GM21529 (cell line): Measurements from ENCODE around the gene DPM3.
"Not testable (repeated sequence)": the region's sequence is repeated elsewhere in the genome, so short reads cannot be mapped to it uniquely, and the experiment has no call there.

Experiments
- ATAC-seq: cut with Tn5 transposase; IDR thresholded peaks from one replicate; pipeline ENCODE4 v1.9.1; 2021; ENCODE audit not compliant: unreplicated experiment

DPM3 gene

DNA sequence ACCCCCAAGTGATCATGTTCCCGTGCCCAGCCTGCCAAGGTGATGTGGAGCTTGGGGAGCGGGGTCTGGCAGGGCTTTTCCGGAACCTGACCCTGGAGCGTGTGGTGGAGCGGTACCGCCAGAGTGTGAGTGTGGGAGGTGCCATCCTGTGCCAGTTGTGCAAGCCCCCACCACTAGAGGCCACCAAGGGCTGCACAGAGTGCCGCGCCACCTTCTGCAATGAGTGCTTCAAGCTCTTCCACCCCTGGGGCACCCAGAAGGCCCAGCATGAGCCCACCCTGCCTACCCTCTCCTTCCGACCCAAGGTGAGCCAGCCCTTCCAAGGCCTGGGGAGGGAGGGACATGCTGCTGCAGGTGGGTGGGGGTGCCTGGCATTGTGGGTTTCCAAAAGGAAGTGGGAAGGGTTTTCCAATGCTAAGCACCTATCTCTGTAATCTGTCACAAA, 35.6 kb upstream of the DPM3 start:
- ATAC-seq: no peak

DNA sequence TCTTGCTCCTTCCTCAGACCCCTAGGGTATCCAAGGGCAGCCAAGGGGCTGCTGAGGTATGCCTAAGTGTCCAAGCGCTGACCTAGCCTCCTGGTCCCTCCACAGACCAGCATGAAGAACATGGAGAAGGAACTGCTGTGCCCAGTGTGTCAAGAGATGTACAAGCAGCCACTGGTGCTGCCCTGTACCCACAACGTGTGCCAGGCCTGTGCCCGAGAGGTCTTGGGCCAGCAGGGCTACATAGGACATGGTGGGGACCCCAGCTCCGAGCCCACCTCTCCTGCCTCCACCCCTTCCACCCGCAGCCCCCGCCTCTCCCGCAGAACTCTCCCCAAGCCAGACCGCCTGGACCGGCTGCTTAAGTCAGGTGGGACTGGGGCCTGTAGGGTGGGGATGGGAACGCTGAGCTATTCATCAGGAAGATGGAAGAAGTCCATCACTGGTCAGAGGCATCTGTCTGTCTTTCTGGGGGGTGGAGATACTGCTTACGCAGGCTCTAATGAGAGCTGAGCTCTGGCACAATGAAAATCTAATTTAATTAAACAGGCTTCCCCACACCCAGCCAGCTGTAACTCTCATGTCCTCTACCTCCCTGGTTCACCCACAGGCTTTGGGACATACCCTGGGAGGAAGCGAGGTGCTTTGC, 35.1 kb upstream of the DPM3 start:
- ATAC-seq: no peak

GRCh38 chr1:155174324-155175280, 34.3 kb upstream of the DPM3 start:
- ATAC-seq: no peak

DNA sequence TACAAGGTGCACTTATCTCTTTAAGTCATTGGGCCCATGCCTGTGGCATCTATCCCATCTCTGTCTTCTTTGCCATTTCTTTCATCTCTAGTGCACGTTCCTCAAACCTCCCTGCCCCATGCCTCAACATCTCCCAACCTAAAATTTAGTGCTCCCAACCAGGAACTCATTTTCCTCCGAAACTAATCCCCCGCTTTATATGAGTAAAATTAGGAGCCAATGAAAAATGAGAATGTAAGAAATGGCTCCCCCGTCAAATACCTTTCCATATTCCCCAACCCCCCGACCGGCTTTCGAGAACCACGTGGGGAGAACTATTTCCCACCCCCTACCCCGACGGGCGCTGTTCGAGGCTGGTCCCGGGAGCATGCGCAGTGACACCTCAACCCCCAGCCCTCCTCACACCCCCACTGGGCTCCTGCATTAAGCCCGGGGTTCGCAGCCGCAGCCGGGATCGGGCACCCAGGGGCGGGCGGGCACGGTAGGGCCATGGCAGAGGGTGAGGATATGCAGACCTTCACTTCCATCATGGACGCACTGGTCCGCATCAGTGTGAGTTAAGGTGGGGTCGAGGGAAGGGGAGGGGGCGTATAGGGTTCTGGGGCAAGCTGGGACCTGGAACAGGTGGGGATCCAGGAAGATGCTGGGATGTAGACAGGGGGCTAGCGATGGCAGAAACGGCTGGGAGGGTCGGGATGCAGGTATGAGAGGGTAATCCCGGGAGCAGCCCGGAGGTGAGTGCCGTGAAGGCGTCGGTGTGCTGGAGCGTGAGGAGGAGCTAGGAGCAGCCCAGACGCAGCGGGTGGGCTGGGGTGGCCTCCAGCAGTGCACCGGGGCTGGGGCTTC, 33.4 kb upstream of the DPM3 start, which contains the start of gene TRIM46:
Gene TRIM46 (plus strand): TSS at position 372 of the 846 bp plus-strand sequence. CDS start 118 bp downstream, at position 490.
- no peak for ATAC-seq

- peak; percentile 62 for ATAC-seq
Measured at GRCh38 chr1:155172732-155173477, 32.6 kb upstream of the DPM3 start, which contains the start of gene KRTCAP2. KRTCAP2 (minus strand) TSS chr1:155173304; CDS start chr1:155173224, 80 bp downstream.

DNA sequence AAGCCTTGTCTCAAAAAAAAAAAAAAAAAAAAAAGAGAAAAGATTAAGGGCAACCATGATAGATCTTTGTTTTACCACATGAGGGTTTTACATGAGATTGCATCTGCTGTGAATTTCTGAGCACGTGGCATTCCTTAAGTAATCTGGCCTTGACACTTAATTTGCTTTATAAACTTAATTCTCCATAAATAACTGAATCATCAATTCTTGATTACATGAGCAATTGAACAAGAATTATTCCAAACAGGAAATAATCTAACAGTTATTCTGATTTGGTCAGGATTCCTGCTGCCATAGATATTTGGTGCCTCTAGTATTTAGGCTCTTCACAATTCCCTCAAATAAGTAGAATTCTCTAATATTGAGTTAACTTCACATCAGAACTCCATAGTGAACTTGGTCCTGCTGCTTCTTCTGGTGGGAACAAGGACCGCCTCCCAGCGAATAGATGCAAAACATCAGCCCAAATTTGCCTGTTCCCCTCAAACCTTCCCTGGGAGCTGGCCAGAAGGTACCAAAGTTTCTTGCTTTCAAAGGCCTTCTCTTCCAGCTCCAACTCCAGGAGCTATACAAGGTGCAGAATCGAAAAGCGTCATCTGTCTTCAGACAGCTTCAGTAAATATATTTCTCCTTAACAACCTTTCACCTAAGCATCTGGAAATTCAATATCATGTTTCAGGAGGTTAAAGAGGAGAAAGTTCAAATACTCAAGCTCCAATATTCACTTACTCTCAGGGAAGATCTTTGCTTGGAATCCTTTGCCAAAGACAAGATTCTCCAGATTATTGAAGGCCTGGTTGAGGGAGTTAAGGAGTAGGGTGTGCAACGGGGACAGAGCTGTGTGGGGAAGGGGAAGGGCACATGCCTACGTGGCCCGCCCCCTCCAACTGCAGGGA, 31.8 kb upstream of the DPM3 start:
- ATAC-seq: peak; percentile 4

- ATAC-seq: no peak
Measured at GRCh38 chr1:155170806-155171205, 30.5 kb upstream of the DPM3 start.

DNA sequence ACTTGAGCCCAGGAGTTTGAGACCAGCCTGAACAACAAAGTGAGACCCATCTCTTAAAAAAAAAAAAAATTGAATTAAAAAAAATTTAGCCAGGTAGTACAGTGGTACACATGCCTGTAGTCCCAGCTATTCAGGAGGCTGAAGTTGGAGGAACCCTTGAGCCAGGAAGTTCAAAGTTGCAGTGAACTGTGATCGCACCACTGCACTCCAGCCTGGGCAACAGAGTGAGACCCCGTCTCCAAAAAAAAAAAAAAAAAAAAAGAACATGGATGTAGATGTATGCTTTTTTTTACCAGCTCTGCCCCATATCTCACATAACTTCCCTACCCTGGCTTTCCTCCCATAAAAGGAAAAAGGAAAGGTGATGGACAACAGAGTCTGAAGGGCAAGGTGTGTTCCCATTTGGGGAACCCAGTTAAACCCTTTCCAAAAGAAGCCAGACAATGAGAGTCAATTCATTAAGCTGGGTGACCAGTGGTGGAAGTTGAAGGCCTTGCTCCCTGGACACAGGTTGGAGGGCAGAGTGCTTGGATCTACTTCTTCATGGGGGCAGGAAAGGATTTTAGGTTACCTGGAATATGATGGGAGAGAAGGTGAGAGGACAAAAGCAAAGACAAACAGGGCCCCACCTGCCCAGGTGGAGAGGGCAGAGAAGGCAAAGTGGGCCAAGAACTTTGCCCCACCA, 29.9 kb upstream of the DPM3 start:
- no peak for ATAC-seq

- ATAC-seq: no peak
Measured at GRCh38 chr1:155169541-155169940, 29.2 kb upstream of the DPM3 start.

DNA sequence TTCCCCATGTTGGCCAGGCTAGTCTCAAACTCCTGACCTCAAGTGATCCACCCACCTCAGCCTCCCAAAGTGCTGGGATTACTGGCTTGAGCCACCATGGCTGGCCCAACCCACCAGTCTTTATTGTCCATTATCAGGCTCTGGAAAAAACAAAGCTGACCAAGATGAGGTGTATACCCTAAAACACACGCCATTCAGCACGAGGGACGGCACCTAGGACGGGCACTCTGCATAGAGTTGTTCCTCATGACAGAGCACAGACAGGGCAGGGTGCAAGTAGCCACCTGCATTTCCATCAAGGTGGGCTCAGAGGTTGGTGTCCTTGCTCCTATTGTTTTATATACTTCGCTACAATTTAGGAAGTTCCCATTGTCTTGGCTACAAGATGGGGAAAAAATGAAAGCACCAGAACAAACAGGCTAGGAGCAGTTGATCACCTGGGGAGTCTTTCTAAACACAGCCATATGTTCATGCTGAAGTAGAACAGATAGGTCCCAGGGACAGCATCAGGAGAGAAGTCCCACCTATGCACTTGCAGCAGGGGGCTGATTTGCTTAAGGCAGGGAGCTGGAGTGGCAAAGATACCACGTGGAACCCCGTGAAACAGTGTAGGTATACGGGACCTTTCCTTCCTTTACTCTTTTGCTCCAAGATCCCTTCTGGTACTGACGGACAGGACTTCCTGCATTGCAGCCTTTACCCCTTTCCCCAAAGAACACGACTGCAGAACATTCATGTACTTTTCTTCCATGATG, 28.3 kb upstream of the DPM3 start:
- ATAC-seq: no peak

- not testable (repeated sequence) for ATAC-seq
Measured at GRCh38 chr1:155168105-155168445, 27.7 kb upstream of the DPM3 start.

GRCh38 chr1:155167166-155168104, 27.1 kb upstream of the DPM3 start:
- ATAC-seq: peak; percentile 47

- no peak for ATAC-seq
Measured at GRCh38 chr1:155166471-155167165, 26.3 kb upstream of the DPM3 start.

GRCh38 chr1:155166051-155166470, 25.7 kb upstream of the DPM3 start:
- ATAC-seq: no peak

GRCh38 chr1:155164625-155165024, 24.3 kb upstream of the DPM3 start:
- not testable (repeated sequence) for ATAC-seq

- ATAC-seq: not testable (repeated sequence)
Measured at GRCh38 chr1:155163785-155164184, 23.5 kb upstream of the DPM3 start.
